K562 (cell line): ENCODE results near the gene C18orf63. TPM values are rescaled to one million over a fixed set of nuclear protein-coding genes. Genes with fewer than 3 reads are reported as not detected.

ENCODE experiments used
- ATAC-seq: fragments of 200-7000 bp; cut with Tn5 transposase; 3 replicates; pipeline ENCODE4 v1.9.1; 2020; ENCODE audit warnings: moderate library complexity
- BruUV-seq: library from RNA; stranded (reverse); fragments of 400-500 nt; replicated peaks from 2 replicates; lab custom pipeline; 2021; lab: Mats Ljungman, UMichigan
- CTCF ChIA-PET: fragments of 300-600 bp; formaldehyde crosslinking; extraction: SDS; loops from one replicate; lab custom pipeline; 2021; ENCODE audit warnings: low intra/inter-chr PET ratio; lab: Yijun Ruan, JAX
- POLR2A ChIA-PET: fragments of 300-600, 350-650 bp; sonication (Branson Sonifier 250); formaldehyde crosslinking; extraction: SDS; loops from one replicate; lab custom pipeline; 2021; ENCODE audit warnings: antibody characterized with exemption, inconsistent platforms; lab: Yijun Ruan, JAX
- DNase-seq, 4 experiments: peaks; one replicate each; pipeline versions ENCODE4 v3.0.0 to v3.0.0-alpha.2; 2011 to 2018; ENCODE audit warnings: low spot score in 3 of 4, mixed read lengths in 3 of 4; ENCODE audit errors: extremely low read depth in 1 of 4
- FAIRE-seq: peaks from 2 replicates; lab custom pipeline; 2011; peaks lifted over from hg19 to GRCh38; lab: Jason Lieb, UNC
- H2AFZ ChIP-seq: 2 replicates; pipeline ENCODE4 v1.6.0; 2011; ENCODE audit warnings: low read depth, low read length, control low read depth, inconsistent platforms
- H3K27ac ChIP-seq: fragments of 200-600 bp; 3 replicates; pipeline ENCODE4 v1.8.0; 2011; ENCODE audit warnings: low read depth, mild to moderate bottlenecking, control low read depth, inconsistent platforms, low read length, moderate library complexity, mixed read lengths; ENCODE audit errors: extremely low read depth
- H3K27me3 ChIP-seq, 2 experiments: fragments of 300-600 bp in 1 of 2; 2 replicates in 1 of 2; 3 replicates in 1 of 2; pipeline versions ENCODE4 v1.6.0 to v1.8.0; 2011; ENCODE audit warnings: inconsistent platforms in 2 of 2, low read length in 2 of 2, mild to moderate bottlenecking in 1 of 2, mixed read lengths in 1 of 2, moderate library complexity in 1 of 2; ENCODE audit not compliant: control insufficient read depth in 2 of 2, insufficient read depth in 2 of 2
- H3K36me3 ChIP-seq: fragments of 300-600 bp; 3 replicates; pipeline ENCODE4 v1.8.0; 2011; ENCODE audit warnings: mild to moderate bottlenecking, low read length, inconsistent platforms; ENCODE audit not compliant: control insufficient read depth, insufficient read depth
- H3K4me1 ChIP-seq, 2 experiments: fragments of 200-600 bp in 1 of 2; replicated peaks in 1 of 2; 2 replicates in 1 of 2; 3 replicates in 1 of 2; pipeline versions ENCODE4 v1.5.1 to v1.8.0; 2011; ENCODE audit warnings: inconsistent platforms in 2 of 2, low read length in 2 of 2, mild to moderate bottlenecking in 1 of 2, mixed read lengths in 1 of 2, moderate library complexity in 1 of 2; ENCODE audit not compliant: control insufficient read depth in 2 of 2, insufficient read depth in 2 of 2
- H3K4me2 ChIP-seq: 2 replicates; pipeline ENCODE4 v1.6.1; 2011; ENCODE audit warnings: low read length, control low read depth, inconsistent platforms, mixed read lengths; ENCODE audit not compliant: insufficient read depth
- H3K4me3 ChIP-seq: fragments of 200-600 bp; sonication (generic), shearing (Covaris generic); 2 replicates; pipeline ENCODE4 v1.5.1; 2016; ENCODE audit warnings: control low read depth, inconsistent platforms
- H3K79me2 ChIP-seq: fragments of 200-600 bp; 3 replicates; pipeline ENCODE4 v1.8.0; 2011; ENCODE audit warnings: low read length, inconsistent platforms; ENCODE audit not compliant: control insufficient read depth, insufficient read depth
- H3K9ac ChIP-seq, 2 experiments: 2 replicates each; pipeline versions ENCODE4 v1.6.0 to v1.6.1; 2011; ENCODE audit warnings: low read depth in 2 of 2, low read length in 2 of 2, control low read depth in 1 of 2, inconsistent platforms in 1 of 2, mild to moderate bottlenecking in 1 of 2, mixed read lengths in 1 of 2; ENCODE audit not compliant: insufficient read depth in 1 of 2
- H3K9me1 ChIP-seq: one replicate; pipeline ENCODE4 v1.6.0; 2011; ENCODE audit warnings: inconsistent platforms, mild to moderate bottlenecking, low read length, moderate library complexity; ENCODE audit not compliant: control insufficient read depth, insufficient read depth
- H3K9me3 ChIP-seq: replicated peaks from 2 replicates; pipeline ENCODE4 v1.5.1; 2011; ENCODE audit warnings: low read depth, low read length, inconsistent platforms; ENCODE audit not compliant: control insufficient read depth, insufficient read depth
- H4K20me1 ChIP-seq: replicated peaks from 2 replicates; pipeline ENCODE4 v1.6.1; 2011; ENCODE audit warnings: low read length, inconsistent platforms, mixed read lengths; ENCODE audit not compliant: control insufficient read depth, insufficient read depth
- CHD1 ChIP-seq: fragments of 200-600 bp; sonication (generic); IDR thresholded peaks from one replicate; pipeline ENCODE4 v1.6.1; 2012; ENCODE audit warnings: mild to moderate bottlenecking, moderate library complexity, low read length, inconsistent platforms
- CHD4 ChIP-seq: fragments of 200-600 bp; sonication (generic); IDR thresholded peaks from 3 replicates; pipeline ENCODE4 v1.6.1; 2012; ENCODE audit warnings: low read depth, mild to moderate bottlenecking, mixed read lengths, low read length, inconsistent platforms; ENCODE audit not compliant: insufficient read depth, insufficient replicate concordance, poor library complexity, severe bottlenecking
- HDGF ChIP-seq: fragments of 450-650 bp; IDR thresholded peaks from 2 replicates; pipeline ENCODE4 v1.6.1; 2016
- HES1 ChIP-seq: fragments of 450-650 bp; IDR thresholded peaks from 2 replicates; pipeline ENCODE4 v1.6.1; 2016; ENCODE audit warnings: low read depth, mild to moderate bottlenecking, moderate library complexity
- HMG20A ChIP-seq: fragments of 450-650 bp; formaldehyde crosslinking; conservative IDR thresholded peaks from 2 replicates; pipeline ENCODE4 v1.4.0; 2020; ENCODE audit warnings: mild to moderate bottlenecking, mixed read lengths
- IRF2 ChIP-seq: sonication (generic); formaldehyde crosslinking; IDR thresholded peaks from 2 replicates; pipeline ENCODE4 v1.8.1; 2022; ENCODE audit warnings: mild to moderate bottlenecking, missing genetic modification reagents
- MYBL2 ChIP-seq, 2 experiments: fragments of 450-650 bp in 1 of 2; sonication (generic) in 1 of 2; formaldehyde crosslinking in 1 of 2; IDR thresholded peaks; 2 replicates each; pipeline versions ENCODE4 v1.6.1 to v1.8.1; 2017 to 2022; ENCODE audit warnings: borderline replicate concordance in 1 of 2, inconsistent platforms in 1 of 2, low read depth in 1 of 2, mild to moderate bottlenecking in 1 of 2, missing genetic modification reagents in 1 of 2, moderate library complexity in 1 of 2
- NCOA6 ChIP-seq: fragments of 450-650 bp; IDR thresholded peaks from 2 replicates; pipeline ENCODE4 v1.6.1; 2017; ENCODE audit warnings: mild to moderate bottlenecking
- PCBP1 ChIP-seq: fragments of 200-400 bp; formaldehyde crosslinking; IDR thresholded peaks from 2 replicates; pipeline ENCODE4 v1.6.1; 2018; ENCODE audit warnings: mild to moderate bottlenecking, low read depth, low read length; ENCODE audit not compliant: poor library complexity, severe bottlenecking
- SIN3B ChIP-seq: fragments of 450-650 bp; IDR thresholded peaks from 2 replicates; pipeline ENCODE4 v1.6.1; 2017; ENCODE audit warnings: low read depth, mild to moderate bottlenecking, moderate library complexity
- STAT6 ChIP-seq: sonication (generic); formaldehyde crosslinking; IDR thresholded peaks from 2 replicates; pipeline ENCODE4 v1.8.1; 2023; ENCODE audit warnings: mild to moderate bottlenecking, missing genetic modification reagents
- USF2 ChIP-seq: sonication (generic); formaldehyde crosslinking; IDR thresholded peaks from 2 replicates; pipeline ENCODE4 v1.5.0; 2020; ENCODE audit warnings: missing genetic modification reagents
- ZBED1 ChIP-seq: IDR thresholded peaks from 2 replicates; pipeline ENCODE4 v1.6.1; 2014
- ZFP30 ChIP-seq: fragments of 250-450 bp; sonication (Bioruptor Pico); IDR thresholded peaks from 2 replicates; pipeline ENCODE4 v1.8.0; 2022; ENCODE audit warnings: moderate library complexity, mild to moderate bottlenecking, inconsistent platforms, borderline replicate concordance
- ZNF639 ChIP-seq, 2 experiments: fragments of 200-800 bp in 1 of 2; sonication (Bioruptor generic) in 1 of 2; sonication (generic) in 1 of 2; formaldehyde crosslinking in 1 of 2; IDR thresholded peaks in 1 of 2; conservative IDR thresholded peaks in 1 of 2; 2 replicates each; pipeline versions ENCODE4 v1.5.0 to v1.6.1; 2016 to 2020; ENCODE audit warnings: missing compliant biosample characterization in 1 of 2, missing genetic modification characterization in 1 of 2, missing genetic modification reagents in 1 of 2
- ZNF780A ChIP-seq: fragments of 250-450 bp; sonication (Bioruptor Pico); IDR thresholded peaks from 2 replicates; pipeline ENCODE4 v1.5.0; 2021; ENCODE audit warnings: mild to moderate bottlenecking
- WGBS: fragments of 100-300 bp; shearing (Covaris generic); methylation state at CpG from one replicate; pipeline ENCODE4 v1.1.6; 2016; ENCODE audit warnings: low coverage, mixed read lengths; ENCODE audit not compliant: insufficient coverage; ENCODE audit errors: missing lambda C conversion rate; 5-methylcytosine and 5-hydroxymethylcytosine counted together
- in situ Hi-C: fragments of 300-500 bp; cut with MboI; formaldehyde crosslinking; loops from 4 replicates; pipeline ENCODE4 v1.15.0; 2018; ENCODE audit warnings: inconsistent platforms, mixed read lengths
- intact Hi-C: fragments of 100-400 bp; cut with micrococcal nuclease; formaldehyde crosslinking; loops from 2 replicates; pipeline ENCODE4 v1.14.2; 2022
- polyA plus RNA-seq, 8 experiments: library from polyadenylated mRNA; depleted of rRNA in 4 of 8; stranded (reverse) in 5 of 8; unstranded in 3 of 8; fragments of >200 nt; fragmentation: Nextera tagmentation in 2 of 8; fragmentation: Illumina TruSeq in 1 of 8; extraction: Ambion mirVana in 2 of 8; extraction: Trizol in 1 of 8; gene quantifications; 2 replicates each; pipeline versions ENCODE4 v1.2.1 to v1.2.3, GENCODE V29; 2011 to 2014; ENCODE audit warnings: inconsistent platforms in 1 of 8, missing spikeins in 1 of 8
- total RNA-seq, 7 experiments: library from RNA; depleted of rRNA in 6 of 7; stranded (reverse); fragments of >200 nt in 6 of 7; fragmentation: Illumina TruSeq in 2 of 7; extraction: Trizol in 2 of 7; gene quantifications; 2 replicates each; pipeline versions ENCODE4 v1.2.1 to v1.2.3, GENCODE V29; 2011 to 2021; ENCODE audit warnings: low replicate concordance in 1 of 7

The C18orf63 gene
- total and polyA plus RNA-seq, 9 of the 15 experiments (the other 6 are each of a cell fraction or from before 2014, with no cell fraction given), result not detected

- ATAC-seq (no peak), DNase-seq (no peak), FAIRE-seq (no peak)
- no peaks in the 10 kb centered on the region; the same call in 2 of the 3 replicates for H3K79me2 ChIP-seq
- no peak overlapping the region for H3K4me2 ChIP-seq
- H3K4me3 ChIP-seq, result no peak overlapping the region
- H3K9ac ChIP-seq, result no peak overlapping the region
- no peaks in the 10 kb centered on the region for H3K9me3 ChIP-seq
- peaks cover 2 to 6% of the 10 kb centered on the region in 2 experiments; a peak in 3 of 5 replicates for H3K4me1 ChIP-seq
- CTCF ChIA-PET, result no interaction called here
- H3K9me1 ChIP-seq, result no peaks in the 10 kb centered on the region
- no peak overlapping the region for H2AFZ ChIP-seq
- no peak overlapping the region for H3K27ac ChIP-seq
- no peaks in the 10 kb centered on the region for H3K36me3 ChIP-seq
- in situ Hi-C loops, result no loop called here
- BruUV-seq, result no TSS peak
- intact Hi-C loops, result no loop called here
- no peak for TF ChIP-seq ZBED1
- no peak for TF ChIP-seq ZNF639 (CRISPR knock-in tag; conservative IDR thresholded peaks at IDR 0.05 in 1 of 2, IDR thresholded peaks at IDR 0.05 in 1 of 2)
- TF ChIP-seq ZFP30 (CRISPR knock-in tag), result no peak
- TF ChIP-seq MYBL2 (IDR thresholded peaks at IDR 0.05; ENCODE audit: low read depth), result no peak
- TF ChIP-seq MYBL2 (CRISPR knock-in tag; IDR thresholded peaks at IDR 0.05; ENCODE audit: borderline replicate concordance), result no peak
- no peak for TF ChIP-seq USF2
- TF ChIP-seq SIN3B, result no peak
- no peak for TF ChIP-seq HDGF
- TF ChIP-seq HES1, result no peak
- no peak for TF ChIP-seq STAT6 (CRISPR knock-in tag)
- no peak for TF ChIP-seq IRF2 (CRISPR knock-in tag)
- no peak for TF ChIP-seq PCBP1
- TF ChIP-seq CHD4, result no peak
- TF ChIP-seq ZNF780A, result no peak
- no peak for TF ChIP-seq HMG20A
- no peak for TF ChIP-seq CHD1
- no peak for TF ChIP-seq NCOA6
- H3K27me3 ChIP-seq, result no peaks in the 10 kb centered on the region
- no peaks in the 10 kb centered on the region for H4K20me1 ChIP-seq
- POLR2A ChIA-PET, result no interaction called here
- WGBS, result 45% methylated on average over 2 of the region's 4 CpGs
Measured at GRCh38 chr18:74286106-74286855, 29.4 kb upstream of the C18orf63 start.
